Stimulated activated CD4-positive, alpha-beta T cell treated with anti-CD3 and anti-CD28 coated beads, Interleukin-4, amount 100 ng/mL, for 4 hours (primary cell): ENCODE measurements around the gene ITIH5.

Experiments
- DNase-seq, 2 experiments: peaks; one replicate each; pipeline ENCODE4 v3.0.0-alpha.2; 2020

ITIH5 gene

DNA sequence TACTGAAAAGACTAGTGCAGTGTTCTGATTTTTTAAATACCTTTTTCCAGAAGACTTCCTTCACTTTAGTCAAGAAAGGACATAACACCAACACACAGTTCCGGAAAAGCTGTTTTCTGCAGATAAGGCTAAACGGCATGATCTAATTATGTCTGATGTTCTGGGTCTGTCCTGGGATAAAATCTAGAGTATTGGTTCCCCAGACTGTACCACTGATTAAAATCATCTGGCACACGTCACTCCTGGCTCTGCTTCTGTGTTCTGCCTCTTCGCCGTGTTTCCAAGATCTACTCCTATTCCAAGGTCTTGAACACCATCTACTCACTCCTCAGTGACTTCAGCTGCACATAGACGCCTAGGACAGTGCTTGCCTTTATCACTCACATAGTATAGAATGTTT is 155.2 kb downstream of the ITIH5 start:
- no peak for DNase-seq
